OCI-M1 (cell line): ENCODE data around the gene PPP1R14C.
"Not testable (repeated sequence)": the region's sequence is repeated elsewhere in the genome, so short reads cannot be mapped to it uniquely, and the experiment has no call there.

Source experiments
- DNase-seq: peaks from one replicate; lab custom pipeline; 2025; lab: John Stamatoyannopoulos, UW

PPP1R14C gene

GRCh38 chr6:150142670-150143515 lies at the start of gene PPP1R14C:
Gene PPP1R14C (plus strand): TSS chr6:150143044. CDS start chr6:150143193, 149 bp downstream.
- no peak for DNase-seq

- DNase-seq, result no peak
Observed at GRCh38 chr6:150093397-150093796, 49.4 kb upstream of the PPP1R14C start.

GRCh38 chr6:150098155-150098554 lies 44.7 kb upstream of the PPP1R14C start:
- DNase-seq, result no peak

GRCh38 chr6:150099546-150099945 lies 43.3 kb upstream of the PPP1R14C start:
- no peak for DNase-seq

GRCh38 chr6:150099953-150100352 lies 42.9 kb upstream of the PPP1R14C start:
- DNase-seq, result peak; percentile 64

DNA sequence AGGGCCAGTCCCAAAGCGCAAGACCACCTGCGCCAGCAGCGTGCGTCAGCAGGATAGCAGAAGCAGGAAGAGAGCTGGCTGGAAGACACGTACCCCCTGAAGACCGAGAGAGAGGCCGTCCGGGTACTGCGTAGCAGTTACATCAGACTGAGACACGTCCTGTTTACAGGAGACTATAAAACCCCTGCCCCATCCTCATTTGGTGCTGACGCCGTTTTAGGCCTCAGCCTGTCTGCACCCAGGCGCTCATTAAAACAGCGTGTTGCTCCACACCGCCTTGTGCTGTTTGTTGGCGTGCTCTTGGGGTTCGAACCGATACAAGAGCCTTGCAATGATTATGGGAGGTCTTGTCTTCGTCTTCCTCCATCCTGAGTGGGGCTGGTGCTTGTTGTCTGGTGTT lies 42.1 kb upstream of the PPP1R14C start:
- DNase-seq, result no peak

GRCh38 chr6:150102750-150103270 lies 40.0 kb upstream of the PPP1R14C start:
- DNase-seq, result no peak

DNA sequence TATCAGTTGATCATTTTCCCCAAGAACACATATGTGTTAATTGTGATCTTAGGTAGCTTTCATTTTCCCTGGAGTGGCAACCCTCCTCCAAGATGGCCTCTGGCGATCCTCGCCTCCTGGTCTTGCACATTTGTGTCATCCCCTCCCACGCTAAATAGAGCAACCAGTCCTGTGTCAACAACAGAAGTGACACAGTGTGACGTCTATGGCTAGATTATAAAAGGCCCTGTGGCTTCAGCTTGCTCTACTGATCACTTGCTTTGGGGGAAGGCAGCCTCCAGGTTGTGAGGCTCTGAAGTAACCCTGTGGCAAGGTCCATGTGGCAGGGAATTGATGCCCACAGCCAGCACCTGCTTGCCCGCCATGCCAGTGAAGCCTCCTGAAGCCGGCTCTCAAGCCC lies 30.6 kb upstream of the PPP1R14C start:
- DNase-seq, result no peak

GRCh38 chr6:150115769-150116168 lies 27.1 kb upstream of the PPP1R14C start:
- DNase-seq, result no peak

DNA sequence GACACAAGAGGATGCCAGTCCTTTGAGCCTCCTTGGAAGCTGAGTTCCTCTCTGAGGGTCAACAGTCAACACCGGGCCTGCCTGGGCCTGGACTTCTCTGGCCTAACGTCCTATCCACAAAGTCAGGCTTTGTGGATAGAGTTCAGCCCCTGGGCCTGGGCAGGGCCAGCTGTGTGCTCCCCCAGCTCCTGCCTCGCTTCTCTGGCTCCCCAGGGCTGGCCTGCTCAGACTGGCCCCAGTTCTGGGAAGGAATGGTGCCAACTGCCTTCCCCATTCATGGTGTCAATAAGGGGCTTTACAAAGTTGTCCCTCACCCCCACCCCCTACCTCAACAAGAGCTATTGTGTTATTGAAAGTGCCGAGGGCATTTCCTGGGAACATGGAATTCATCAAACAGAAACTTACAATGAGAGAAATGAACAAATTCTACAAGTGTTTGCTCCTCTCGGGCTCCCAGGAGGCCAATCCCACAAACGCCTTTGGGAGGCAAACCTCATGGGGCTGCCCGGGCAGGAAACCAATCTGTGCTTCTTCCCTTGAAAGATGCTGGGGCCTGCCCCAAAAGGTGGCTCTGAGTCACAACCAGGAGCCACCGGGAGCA lies 26.5 kb upstream of the PPP1R14C start:
- DNase-seq, result no peak

DNA sequence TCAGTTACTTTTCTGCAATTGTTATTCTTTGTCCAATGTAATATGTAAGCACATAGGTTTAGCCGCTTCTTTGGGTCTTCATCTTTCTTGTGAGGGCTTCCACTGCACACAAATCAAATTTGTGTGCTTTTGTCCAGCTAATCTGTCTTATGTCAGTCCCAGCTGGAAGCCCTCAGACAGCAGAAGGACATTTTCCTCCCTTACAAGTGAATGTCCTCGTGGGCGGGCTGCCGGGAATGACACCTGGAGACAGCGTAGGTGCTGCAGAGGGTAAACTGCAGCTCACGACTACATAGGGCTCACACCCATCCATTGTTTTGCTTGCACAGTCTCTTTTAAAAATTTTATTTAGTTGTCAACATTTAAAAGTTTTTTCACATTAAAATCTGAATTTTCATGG lies 24.6 kb upstream of the PPP1R14C start:
- DNase-seq, result no peak

GRCh38 chr6:150118627-150119026 lies 24.2 kb upstream of the PPP1R14C start:
- DNase-seq, result no peak

- peak; percentile 44 for DNase-seq
Observed at GRCh38 chr6:150119173-150119572, 23.7 kb upstream of the PPP1R14C start.

GRCh38 chr6:150123645-150124044 lies 19.2 kb upstream of the PPP1R14C start:
- DNase-seq, result no peak

DNA sequence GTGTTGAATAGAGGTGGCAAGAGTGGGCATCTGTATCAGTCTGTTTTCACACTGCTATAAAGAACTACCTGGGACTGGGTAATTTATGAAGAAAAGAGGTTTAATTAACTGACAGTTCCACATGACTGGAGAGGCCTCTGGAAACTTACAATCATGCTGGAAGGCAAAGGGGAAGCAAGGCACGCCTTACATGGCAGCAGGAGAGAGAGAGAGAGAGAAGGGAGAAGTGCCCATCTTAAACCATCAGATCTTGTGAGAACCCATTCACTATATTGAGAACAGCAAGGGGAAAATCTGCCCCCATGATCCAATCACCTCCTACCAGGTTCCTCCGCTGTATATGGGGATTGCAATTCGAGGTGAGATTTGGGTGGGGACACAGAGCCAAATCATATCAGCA lies 18.6 kb upstream of the PPP1R14C start:
- no peak for DNase-seq

DNA sequence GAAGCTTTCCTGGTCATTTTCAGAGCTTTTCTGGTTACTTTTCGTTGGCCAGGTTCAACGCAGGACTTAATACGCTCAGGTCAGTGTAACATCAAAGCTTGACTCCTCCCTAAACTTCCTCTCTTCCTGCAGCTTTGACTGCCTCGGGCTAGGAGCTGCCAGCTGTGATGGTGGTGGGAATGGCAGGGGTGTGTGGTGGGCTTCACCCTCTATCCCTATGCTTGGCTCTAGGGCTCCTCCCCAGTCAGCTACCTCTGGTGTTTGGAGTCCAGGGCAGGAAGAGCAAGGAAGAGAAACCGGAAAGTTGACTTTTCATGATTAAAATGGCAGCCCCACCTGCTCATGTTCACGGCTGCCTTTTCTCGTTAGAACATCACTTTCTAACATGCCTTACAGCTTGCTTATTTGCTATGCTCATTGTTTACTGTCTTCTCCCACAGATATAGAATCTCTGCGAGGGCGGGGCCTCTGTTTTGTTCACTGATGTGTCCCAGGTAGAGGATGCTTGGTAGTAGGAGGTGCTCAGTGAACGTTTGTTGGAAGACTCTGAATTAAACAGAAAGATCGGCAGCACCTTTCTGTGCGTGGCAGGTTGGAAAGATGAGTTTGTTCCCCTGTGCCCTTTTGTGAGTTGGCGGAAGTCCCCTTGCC lies 16.1 kb upstream of the PPP1R14C start:
- no peak for DNase-seq

GRCh38 chr6:150128425-150128824 lies 14.4 kb upstream of the PPP1R14C start:
- DNase-seq, result no peak

GRCh38 chr6:150129616-150130505 lies 13.0 kb upstream of the PPP1R14C start:
- DNase-seq, result no peak

GRCh38 chr6:150133686-150134085 lies 9.2 kb upstream of the PPP1R14C start:
- DNase-seq, result no peak

DNA sequence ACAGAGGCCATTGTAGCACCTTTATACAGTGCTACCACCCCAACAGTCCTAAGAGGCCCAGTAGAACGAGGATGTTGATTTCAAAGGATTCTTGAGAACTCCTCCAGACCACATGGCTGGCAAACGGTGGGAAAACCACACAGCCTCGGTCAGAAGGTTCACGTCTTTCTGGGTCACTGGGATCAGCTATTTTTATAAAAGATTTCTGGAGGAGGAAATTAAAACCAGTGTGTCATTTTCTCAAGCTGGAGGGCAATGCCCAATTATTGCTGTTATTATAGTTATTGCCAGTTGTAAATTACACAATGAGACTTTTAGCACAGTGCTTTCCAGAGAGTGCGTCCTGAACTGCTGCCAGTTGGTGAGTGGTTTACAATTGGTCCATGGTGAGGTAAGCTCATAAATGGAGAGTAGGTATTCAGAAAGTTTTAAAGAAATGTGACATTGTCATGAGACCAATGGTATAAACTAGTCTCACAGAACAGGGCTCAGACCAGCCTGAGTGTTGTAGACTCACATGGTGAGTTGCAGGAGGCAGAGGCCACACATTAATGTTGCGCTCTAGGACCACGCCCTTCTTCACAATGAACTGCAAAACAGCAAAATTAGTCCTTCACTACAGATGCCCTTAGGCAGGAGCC lies 8.4 kb upstream of the PPP1R14C start:
- DNase-seq, result no peak

GRCh38 chr6:150137711-150138110 lies 5.1 kb upstream of the PPP1R14C start:
- DNase-seq, result not testable (repeated sequence)
